Activated naive CD8-positive, alpha-beta T cell (primary cell): ENCODE data around the gene ADGRG2.
"Not testable (repeated sequence)": the region's sequence is repeated elsewhere in the genome, so short reads cannot be mapped to it uniquely, and the experiment has no call there.

Source experiments
- H3K27ac Mint-ChIP-seq: one replicate; pipeline ENCODE4 v1.8.0; 2021; ENCODE audit warnings: mixed read lengths
- H3K27me3 Mint-ChIP-seq: one replicate; pipeline ENCODE4 v1.8.0; 2021; ENCODE audit warnings: mixed read lengths
- H3K36me3 Mint-ChIP-seq: one replicate; pipeline ENCODE4 v1.8.0; 2021; ENCODE audit warnings: mixed read lengths
- H3K4me1 Mint-ChIP-seq: one replicate; pipeline ENCODE4 v1.8.0; 2021; ENCODE audit warnings: low read depth, mixed read lengths
- H3K4me3 Mint-ChIP-seq: one replicate; pipeline ENCODE4 v1.8.0; 2021; ENCODE audit warnings: mild to moderate bottlenecking, mixed read lengths
- H3K9me3 Mint-ChIP-seq: one replicate; pipeline ENCODE4 v1.8.0; 2021; ENCODE audit warnings: low read depth, mixed read lengths

The ADGRG2 gene

GRCh38 chrX:19097553-19098283 is 24.6 kb downstream of the ADGRG2 start:
- Mint-ChIP-seq H3K4me1 (no peaks in the 10 kb centered on the region), H3K9me3 (no peaks in the 10 kb centered on the region), H3K4me3 (no peak overlapping the region), H3K27ac (no peak overlapping the region), H3K36me3 (no peaks in the 10 kb centered on the region), H3K27me3 (no peaks in the 10 kb centered on the region)

- H3K9me3 Mint-ChIP-seq = no peaks in the 10 kb centered on the region
- H3K36me3 Mint-ChIP-seq = no peaks in the 10 kb centered on the region
- H3K27me3 Mint-ChIP-seq = no peaks in the 10 kb centered on the region
- no peak overlapping the region for H3K27ac Mint-ChIP-seq
- no peak overlapping the region for H3K4me3 Mint-ChIP-seq
- no peaks in the 10 kb centered on the region for H3K4me1 Mint-ChIP-seq
Observed at GRCh38 chrX:19096586-19096985, 25.7 kb downstream of the ADGRG2 start.

- H3K36me3 Mint-ChIP-seq = no peaks in the 10 kb centered on the region
- H3K27me3 Mint-ChIP-seq = no peaks in the 10 kb centered on the region
- no peak overlapping the region for H3K27ac Mint-ChIP-seq
- H3K9me3 Mint-ChIP-seq = peaks cover 5% of the 10 kb centered on the region
- no peaks in the 10 kb centered on the region for H3K4me1 Mint-ChIP-seq
- H3K4me3 Mint-ChIP-seq = no peak overlapping the region
Observed at GRCh38 chrX:19094654-19095053, 27.6 kb downstream of the ADGRG2 start.

- H3K27ac Mint-ChIP-seq = no peak overlapping the region
- H3K9me3 Mint-ChIP-seq = peaks cover 5% of the 10 kb centered on the region
- H3K36me3 Mint-ChIP-seq = peaks cover 2% of the 10 kb centered on the region
- H3K4me3 Mint-ChIP-seq = no peak overlapping the region
- H3K27me3 Mint-ChIP-seq = no peaks in the 10 kb centered on the region
- no peaks in the 10 kb centered on the region for H3K4me1 Mint-ChIP-seq
Observed at GRCh38 chrX:19091596-19091995, 30.7 kb downstream of the ADGRG2 start.

- H3K4me3 Mint-ChIP-seq = no peak overlapping the region
- no peak overlapping the region for H3K27ac Mint-ChIP-seq
- peaks cover 5% of the 10 kb centered on the region for H3K9me3 Mint-ChIP-seq
- peaks cover 2% of the 10 kb centered on the region for H3K36me3 Mint-ChIP-seq
- no peaks in the 10 kb centered on the region for H3K27me3 Mint-ChIP-seq
- H3K4me1 Mint-ChIP-seq = no peaks in the 10 kb centered on the region
Observed at GRCh38 chrX:19089555-19090040, 32.7 kb downstream of the ADGRG2 start.

- H3K4me3 Mint-ChIP-seq = no peak overlapping the region
- H3K9me3 Mint-ChIP-seq = peaks cover 5% of the 10 kb centered on the region
- no peak overlapping the region for H3K27ac Mint-ChIP-seq
- H3K36me3 Mint-ChIP-seq = peaks cover 2% of the 10 kb centered on the region
- no peaks in the 10 kb centered on the region for H3K27me3 Mint-ChIP-seq
- no peaks in the 10 kb centered on the region for H3K4me1 Mint-ChIP-seq
Observed at GRCh38 chrX:19086102-19086772, 36.0 kb downstream of the ADGRG2 start.

- H3K36me3 Mint-ChIP-seq = peaks cover 2% of the 10 kb centered on the region
- H3K4me1 Mint-ChIP-seq = no peaks in the 10 kb centered on the region
Observed at GRCh38 chrX:19085666-19086065, 36.6 kb downstream of the ADGRG2 start.

GRCh38 chrX:19075754-19076153 is 46.5 kb downstream of the ADGRG2 start:
- Mint-ChIP-seq H3K27me3 (no peaks in the 10 kb centered on the region), H3K4me3 (no peak overlapping the region), H3K4me1 (no peaks in the 10 kb centered on the region), H3K27ac (no peak overlapping the region), H3K36me3 (no peaks in the 10 kb centered on the region), H3K9me3 (no peaks in the 10 kb centered on the region)

More at GRCh38 chrX:19085666-19086065, 36.6 kb downstream of the ADGRG2 start:
- Mint-ChIP-seq H3K9me3 (peaks cover 3% of the 10 kb centered on the region), H3K27me3 (no peaks in the 10 kb centered on the region), H3K4me3 (no peak overlapping the region), H3K27ac (no peak overlapping the region)

- Mint-ChIP-seq H3K4me3 (no peak overlapping the region), H3K9me3 (no peaks in the 10 kb centered on the region), H3K27me3 (no peaks in the 10 kb centered on the region), H3K27ac (no peak overlapping the region), H3K36me3 (no peaks in the 10 kb centered on the region), H3K4me1 (no peaks in the 10 kb centered on the region)
Observed at GRCh38 chrX:19072372-19072771, 49.9 kb downstream of the ADGRG2 start.

- H3K9me3 Mint-ChIP-seq = no peaks in the 10 kb centered on the region
- H3K27ac Mint-ChIP-seq = no peak overlapping the region
- no peaks in the 10 kb centered on the region for H3K27me3 Mint-ChIP-seq
- no peaks in the 10 kb centered on the region for H3K4me1 Mint-ChIP-seq
- H3K4me3 Mint-ChIP-seq = no peak overlapping the region
- H3K36me3 Mint-ChIP-seq = no peaks in the 10 kb centered on the region
Observed at GRCh38 chrX:19070555-19070994, 51.7 kb downstream of the ADGRG2 start.

- not testable (repeated sequence) for H3K27me3 Mint-ChIP-seq, H3K9me3 Mint-ChIP-seq, H3K36me3 Mint-ChIP-seq, H3K4me3 Mint-ChIP-seq, H3K27ac Mint-ChIP-seq, H3K4me1 Mint-ChIP-seq
Observed at GRCh38 chrX:19066987-19067386, 55.3 kb downstream of the ADGRG2 start.

- no peaks in the 10 kb centered on the region for H3K36me3 Mint-ChIP-seq
- no peaks in the 10 kb centered on the region for H3K9me3 Mint-ChIP-seq
- H3K27me3 Mint-ChIP-seq = no peaks in the 10 kb centered on the region
- H3K4me1 Mint-ChIP-seq = no peaks in the 10 kb centered on the region
- no peak overlapping the region for H3K27ac Mint-ChIP-seq
- H3K4me3 Mint-ChIP-seq = no peak overlapping the region
Observed at GRCh38 chrX:19065535-19065934, 56.7 kb downstream of the ADGRG2 start.

GRCh38 chrX:19064175-19064574 is 58.1 kb downstream of the ADGRG2 start:
- Mint-ChIP-seq H3K27me3 (no peaks in the 10 kb centered on the region), H3K4me1 (no peaks in the 10 kb centered on the region), H3K36me3 (no peaks in the 10 kb centered on the region), H3K27ac (no peak overlapping the region), H3K9me3 (no peaks in the 10 kb centered on the region), H3K4me3 (no peak overlapping the region)

GRCh38 chrX:19063030-19063429 is 59.2 kb downstream of the ADGRG2 start:
- no peaks in the 10 kb centered on the region for H3K27me3 Mint-ChIP-seq
- H3K36me3 Mint-ChIP-seq = no peaks in the 10 kb centered on the region
- H3K9me3 Mint-ChIP-seq = no peaks in the 10 kb centered on the region
- H3K27ac Mint-ChIP-seq = no peak overlapping the region
- no peaks in the 10 kb centered on the region for H3K4me1 Mint-ChIP-seq
- no peak overlapping the region for H3K4me3 Mint-ChIP-seq

- Mint-ChIP-seq H3K9me3 (no peaks in the 10 kb centered on the region), H3K4me3 (no peak overlapping the region), H3K36me3 (no peaks in the 10 kb centered on the region), H3K4me1 (no peaks in the 10 kb centered on the region), H3K27ac (no peak overlapping the region), H3K27me3 (no peaks in the 10 kb centered on the region)
Observed at GRCh38 chrX:19059067-19059466, 63.2 kb downstream of the ADGRG2 start.
